ENCODE data around the gene TBC1D14. TPM values are rescaled to one million over a fixed set of nuclear protein-coding genes. Genes with fewer than 3 reads are reported as not detected.

TBC1D14 gene
- total RNA-seq, 4 donors from 2014 or later, result 42.6 to 56.9 (median 54.0) TPM

- Histone ChIP-seq H3K36me3 (no peaks in the 10 kb centered on the region), H3K4me3 (no peak overlapping the region), H3K9me3 (no peaks in the 10 kb centered on the region), H3K4me1 (peaks cover 40 to 76% (median 46%) of the 10 kb centered on the region in 4 donors), H3K27ac (peak overlapping the region; percentile 82 to 89 (median 88)), H3K27me3 (no peaks in the 10 kb centered on the region)
- intact Hi-C loops (cut with DNase I; ENCODE audit: low total_unique reads), result no loop called here
- 26% methylated on average over 4 to 7 of the region's 7 CpGs for WGBS, 2 donors (ENCODE audit: low coverage in 1 of 2)
- TF ChIP-seq CTCF (IDR thresholded peaks at IDR 0.05), result no peak
- TF ChIP-seq POLR2AphosphoS5 (IDR thresholded peaks at IDR 0.05), result peak in 2 of 3 donors; percentile 49 to 71
- in situ Hi-C loops (cut with MboI; ENCODE audit: low pct_ligation_motif_present in 1 of 4, low pct_unique_long_range_greater_than_20kb in 1 of 4, low sequenced_read_pairs in 3 of 4), result no loop called here
- DNase-seq, result no peak
Observed at GRCh38 chr4:6942238-6942800, 32.7 kb downstream of the TBC1D14 start.

DNA sequence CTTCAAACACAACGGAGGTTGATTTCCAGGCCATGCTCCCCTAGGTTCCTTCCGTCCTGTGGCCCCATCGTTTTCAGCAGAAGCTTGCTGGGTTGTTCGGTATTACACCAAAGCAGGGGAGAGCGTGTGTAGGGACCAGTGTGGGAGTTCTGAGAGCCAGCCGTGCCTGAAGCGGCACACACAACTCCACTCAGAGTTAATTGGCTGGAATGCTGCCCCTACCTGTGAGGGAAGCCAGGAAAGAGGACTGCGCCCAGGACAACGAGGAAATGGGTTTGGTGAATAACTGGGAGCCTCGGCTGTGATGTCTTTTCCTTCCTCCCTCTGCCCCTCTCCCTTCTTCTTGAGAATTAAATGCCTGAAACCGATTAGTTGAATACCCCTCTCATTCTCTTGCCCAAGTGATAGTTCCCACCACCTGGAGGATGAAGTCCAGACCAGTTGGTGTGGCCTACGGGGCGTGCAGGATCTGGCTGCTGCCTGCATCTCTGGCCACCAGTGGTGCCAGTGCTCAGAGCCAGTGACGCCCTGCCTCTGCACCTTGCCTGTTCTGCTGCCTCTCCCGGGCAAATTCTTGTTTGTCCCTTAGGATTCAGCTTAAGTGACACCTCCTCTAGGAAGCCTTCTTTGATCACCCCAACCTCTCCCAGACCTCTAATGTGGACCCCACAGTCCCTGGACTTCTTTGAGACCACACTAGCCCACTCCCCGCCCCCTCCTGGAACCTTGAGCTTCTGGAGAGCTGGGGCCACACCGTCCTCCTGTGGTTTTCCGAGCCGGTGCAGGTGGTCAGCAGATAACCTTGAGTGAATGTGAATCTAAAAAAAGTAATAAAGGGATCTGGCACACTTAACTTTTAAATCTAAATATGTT lies 33.6 kb downstream of the TBC1D14 start:
- H3K27me3 ChIP-seq, result no peaks in the 10 kb centered on the region
- intact Hi-C loops (cut with DNase I; ENCODE audit: low total_unique reads), result no loop called here
- TF ChIP-seq CTCF (IDR thresholded peaks at IDR 0.05), result peak; percentile 2 to 45 (median 11)
- TF ChIP-seq EP300 (IDR thresholded peaks at IDR 0.05; ENCODE audit: low read depth), result no peak
- TF ChIP-seq POLR2AphosphoS5 (IDR thresholded peaks at IDR 0.05), result peak in 1 of 3 donors; percentile 23
- no peaks in the 10 kb centered on the region for H3K36me3 ChIP-seq
- H3K4me1 ChIP-seq, result peaks cover 43 to 80% (median 51%) of the 10 kb centered on the region in 4 donors
- H3K27ac ChIP-seq, result peak overlapping the region; percentile 82 to 89 (median 88)
- DNase-seq, result peak; percentile 64
- peak overlapping the region in 1 of 4 donors; percentile 22 for H3K4me3 ChIP-seq
- WGBS, 2 donors (ENCODE audit: low coverage in 1 of 2), result 53% methylated on average over 3 to 19 of the region's 19 CpGs
- H3K9me3 ChIP-seq, result no peaks in the 10 kb centered on the region
- in situ Hi-C loops (cut with MboI; ENCODE audit: low pct_ligation_motif_present in 1 of 4, low pct_unique_long_range_greater_than_20kb in 1 of 4, low sequenced_read_pairs in 3 of 4), result no loop called here

GRCh38 chr4:6943885-6944225 lies 34.2 kb downstream of the TBC1D14 start:
- H3K9me3 ChIP-seq, result no peaks in the 10 kb centered on the region
- 57 to 59% methylated on average over 13 to 16 of the region's 16 CpGs for WGBS, 2 donors (ENCODE audit: low coverage in 1 of 2)
- H3K27me3 ChIP-seq, result no peaks in the 10 kb centered on the region
- peak overlapping the region; percentile 82 to 89 (median 88) for H3K27ac ChIP-seq
- H3K4me1 ChIP-seq, result peaks cover 43 to 84% (median 55%) of the 10 kb centered on the region in 4 donors
- in situ Hi-C loops (cut with MboI; ENCODE audit: low pct_ligation_motif_present in 1 of 4, low pct_unique_long_range_greater_than_20kb in 1 of 4, low sequenced_read_pairs in 3 of 4) (no loop called here), intact Hi-C loops (cut with DNase I; ENCODE audit: low total_unique reads) (no loop called here)
- peak overlapping the region in 1 of 4 donors; percentile 22 for H3K4me3 ChIP-seq
- no peak for DNase-seq
- no peaks in the 10 kb centered on the region for H3K36me3 ChIP-seq
- TF ChIP-seq POLR2AphosphoS5 (IDR thresholded peaks at IDR 0.05), result no peak
- TF ChIP-seq CTCF (IDR thresholded peaks at IDR 0.05), result no peak
- TF ChIP-seq EP300 (IDR thresholded peaks at IDR 0.05; ENCODE audit: low read depth), result no peak
- no peak for TF ChIP-seq POLR2A (IDR thresholded peaks at IDR 0.05)

GRCh38 chr4:6944301-6945051 lies 34.9 kb downstream of the TBC1D14 start:
- intact Hi-C loops (cut with DNase I; ENCODE audit: low total_unique reads) (no loop called here), in situ Hi-C loops (cut with MboI; ENCODE audit: low pct_ligation_motif_present in 1 of 4, low pct_unique_long_range_greater_than_20kb in 1 of 4, low sequenced_read_pairs in 3 of 4) (no loop called here)
- no peaks in the 10 kb centered on the region for H3K27me3 ChIP-seq
- H3K4me3 ChIP-seq, result no peak overlapping the region
- peaks cover 43 to 82% (median 55%) of the 10 kb centered on the region in 4 donors for H3K4me1 ChIP-seq
- H3K36me3 ChIP-seq, result no peaks in the 10 kb centered on the region
- peak; percentile 61 for DNase-seq
- no peaks in the 10 kb centered on the region for H3K9me3 ChIP-seq
- WGBS, 2 donors (ENCODE audit: low coverage in 1 of 2), result 74% methylated on average over 18 of the region's 20 CpGs; no CpG with 5 or more reads in 1 of the 2 donors
- no peak for TF ChIP-seq EP300 (IDR thresholded peaks at IDR 0.05; ENCODE audit: low read depth)
- TF ChIP-seq POLR2A (IDR thresholded peaks at IDR 0.05), result peak; percentile 57
- peak in 2 of 3 donors; percentile 59 to 67 for TF ChIP-seq POLR2AphosphoS5 (IDR thresholded peaks at IDR 0.05)
- TF ChIP-seq CTCF (IDR thresholded peaks at IDR 0.05), result no peak
- peak overlapping the region; percentile 82 to 89 (median 88) for H3K27ac ChIP-seq

All from transverse colon (tissue), 4 donors.